ENCODE data around the gene R3HDM4. TPM values are rescaled to one million over a fixed set of nuclear protein-coding genes. Genes with fewer than 3 reads are reported as not detected.

R3HDM4 gene
- total RNA-seq, 1 experiment from 2014 or later: 55.8 TPM

DNA sequence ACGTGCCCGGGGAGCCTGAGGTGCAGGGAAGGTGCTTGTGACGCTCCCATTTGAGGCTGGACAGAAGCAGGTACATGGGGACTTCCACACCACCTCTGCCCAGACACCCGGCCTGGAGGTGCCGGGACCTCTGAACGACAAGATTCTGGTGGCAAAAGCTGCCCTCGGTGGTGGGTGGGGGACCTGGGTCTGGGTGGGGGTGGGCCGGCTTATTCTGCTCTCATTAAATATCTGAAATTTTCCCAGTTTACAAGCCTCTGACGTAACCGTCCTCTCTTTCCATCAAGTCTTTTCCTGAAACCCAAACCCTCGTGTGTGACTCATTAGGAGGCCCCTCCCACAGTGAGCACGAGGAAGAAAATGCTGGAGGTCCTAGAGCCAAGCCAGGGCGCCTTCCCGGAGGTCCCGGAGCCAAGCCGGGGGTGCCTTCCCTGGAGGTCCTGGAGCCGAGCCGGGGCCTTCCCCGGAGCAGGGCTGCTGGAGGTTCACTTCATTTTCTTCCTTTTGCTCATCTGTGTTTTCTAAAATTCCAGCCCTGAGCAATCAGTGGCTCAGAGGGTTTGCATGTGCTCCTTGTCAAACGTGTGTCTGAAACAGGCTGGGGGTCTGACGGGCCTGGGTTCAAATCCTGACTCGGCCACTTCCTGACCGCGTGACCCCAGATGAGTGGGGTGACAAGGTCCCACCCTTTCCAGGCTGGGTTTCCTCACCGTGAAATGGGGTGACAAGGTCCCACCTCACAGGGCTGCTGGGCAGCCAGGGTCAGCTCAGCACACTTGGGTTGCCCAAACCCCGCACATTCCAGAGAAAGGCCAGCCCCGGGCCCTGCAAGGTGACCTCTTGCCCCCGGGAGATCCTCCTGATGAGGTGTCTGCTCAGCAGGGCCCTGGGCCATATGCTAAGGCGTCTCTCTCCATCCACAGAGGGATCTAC, 43.5 kb downstream of the R3HDM4 start:
- Histone ChIP-seq H3K9me3 (ENCODE audit: insufficient read depth, low read depth) (no peaks in the 10 kb centered on the region), H3K4me1 (replicated peaks; ENCODE audit: insufficient read depth) (peaks cover 29% of the 10 kb centered on the region), H3K36me3 (ENCODE audit: low read depth) (no peaks in the 10 kb centered on the region), H3F3A (ENCODE audit: insufficient read depth, low read depth) (peaks cover 50% of the 10 kb centered on the region), H3K4me3 (no peak overlapping the region), H3K4me2 (peak overlapping the region; percentile 60), H2AFZ (no peak overlapping the region), H4K20me1 (ENCODE audit: insufficient read depth) (no peaks in the 10 kb centered on the region; the same call in 1 of the 2 replicates), H3K9me2 (ENCODE audit: insufficient read depth) (no peaks in the 10 kb centered on the region), H3K27ac (peak overlapping the region; percentile 78), H3K79me2 (ENCODE audit: low read depth) (no peaks in the 10 kb centered on the region), H3K27me3 (ENCODE audit: insufficient read depth, low read depth) (no peaks in the 10 kb centered on the region)
- BruUV-seq (replicated peaks): no TSS peak
- ChIA-PET CTCF (no interaction called here), POLR2A (ENCODE audit: unreplicated experiment) (no interaction called here)
- DNase-seq: peak; percentile 72 to 86
- TF ChIP-seq, protein P1, sequence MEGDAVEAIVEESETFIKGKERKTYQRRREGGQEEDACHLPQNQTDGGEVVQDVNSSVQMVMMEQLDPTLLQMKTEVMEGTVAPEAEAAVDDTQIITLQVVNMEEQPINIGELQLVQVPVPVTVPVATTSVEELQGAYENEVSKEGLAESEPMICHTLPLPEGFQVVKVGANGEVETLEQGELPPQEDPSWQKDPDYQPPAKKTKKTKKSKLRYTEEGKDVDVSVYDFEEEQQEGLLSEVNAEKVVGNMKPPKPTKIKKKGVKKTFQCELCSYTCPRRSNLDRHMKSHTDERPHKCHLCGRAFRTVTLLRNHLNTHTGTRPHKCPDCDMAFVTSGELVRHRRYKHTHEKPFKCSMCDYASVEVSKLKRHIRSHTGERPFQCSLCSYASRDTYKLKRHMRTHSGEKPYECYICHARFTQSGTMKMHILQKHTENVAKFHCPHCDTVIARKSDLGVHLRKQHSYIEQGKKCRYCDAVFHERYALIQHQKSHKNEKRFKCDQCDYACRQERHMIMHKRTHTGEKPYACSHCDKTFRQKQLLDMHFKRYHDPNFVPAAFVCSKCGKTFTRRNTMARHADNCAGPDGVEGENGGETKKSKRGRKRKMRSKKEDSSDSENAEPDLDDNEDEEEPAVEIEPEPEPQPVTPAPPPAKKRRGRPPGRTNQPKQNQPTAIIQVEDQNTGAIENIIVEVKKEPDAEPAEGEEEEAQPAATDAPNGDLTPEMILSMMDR (conservative IDR thresholded peaks at IDR 0.05): no peak
- no peak for TF ChIP-seq EZH2 (IDR thresholded peaks at IDR 0.05; ENCODE audit: low read depth)
- intact Hi-C loops (cut with micrococcal nuclease; ENCODE audit: unreplicated experiment): no loop called here

DNA sequence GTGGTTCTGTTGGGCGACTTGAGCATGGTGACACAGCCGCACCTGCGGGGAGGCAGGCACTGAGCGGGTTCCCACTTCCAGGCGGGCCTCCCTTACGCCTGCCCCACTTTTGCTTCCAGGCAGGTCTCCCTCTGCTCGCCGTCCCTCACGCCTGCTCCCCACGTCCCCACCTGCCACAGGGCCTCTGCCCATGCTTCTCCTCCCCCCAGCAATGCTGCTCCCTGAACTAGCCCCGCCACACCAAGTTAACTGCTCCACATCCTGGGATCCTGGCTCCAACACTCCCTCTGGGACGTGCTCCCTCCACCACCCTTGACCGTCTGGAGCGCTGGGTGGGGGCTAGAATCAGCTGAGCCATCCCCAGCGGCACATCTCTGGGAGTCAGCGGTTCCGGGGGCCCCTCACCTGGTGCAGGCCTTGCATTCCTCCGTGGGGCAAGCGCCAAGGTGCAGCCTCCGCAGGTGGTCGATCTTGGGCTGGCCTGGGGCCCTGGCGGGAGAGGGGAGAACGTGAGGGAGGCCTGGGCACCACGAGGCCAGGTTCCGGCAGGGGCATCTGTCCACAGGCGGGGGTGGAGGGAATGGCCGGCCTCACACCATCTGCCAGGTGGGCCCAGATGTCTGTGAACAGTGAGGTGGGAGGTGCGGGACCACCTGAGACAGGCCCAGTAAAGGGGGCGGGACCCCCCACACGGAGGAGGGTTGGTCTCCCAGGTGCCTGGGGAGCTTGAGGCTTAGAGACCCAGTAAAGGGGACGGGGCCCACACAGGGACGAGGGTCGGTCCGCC, 44.4 kb downstream of the R3HDM4 start:
- CTCF ChIA-PET: no interaction called here

DNA sequence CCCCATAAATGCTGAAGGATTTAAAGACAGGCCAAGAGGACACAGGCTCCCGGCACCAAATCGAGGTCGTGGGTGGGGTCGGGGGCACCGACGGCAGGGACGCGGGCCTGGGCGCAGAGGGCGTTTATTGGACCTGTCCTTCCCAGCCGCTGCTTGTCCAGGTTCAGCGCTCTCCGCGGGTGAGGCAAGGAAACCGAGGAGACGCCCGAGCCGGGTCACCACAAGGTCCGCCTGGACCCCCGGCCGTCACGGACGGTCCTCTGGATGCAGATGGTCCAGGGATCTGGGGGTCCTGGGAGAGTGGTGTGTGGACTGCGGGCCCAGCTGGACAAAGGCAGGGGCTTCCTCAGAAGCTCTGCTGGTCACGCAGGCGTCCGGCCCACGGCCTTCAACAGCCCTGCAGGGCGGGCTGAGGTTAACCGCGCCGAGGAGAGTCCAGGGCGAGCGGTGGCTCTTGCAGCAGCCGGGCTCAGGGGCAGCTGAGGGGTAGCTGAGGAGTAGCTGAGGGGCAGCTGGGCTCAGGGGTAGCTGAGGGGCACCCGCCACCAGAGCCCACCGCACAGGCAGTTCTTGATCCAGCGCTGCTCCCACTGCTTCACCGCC, 45.1 kb downstream of the R3HDM4 start:
- H3K79me2 ChIP-seq (ENCODE audit: low read depth): no peaks in the 10 kb centered on the region
- ChIA-PET CTCF (no interaction called here), POLR2A (ENCODE audit: unreplicated experiment) (no interaction called here)
- H3K4me3 ChIP-seq: no peak overlapping the region
- no peaks in the 10 kb centered on the region for H3K27me3 ChIP-seq (ENCODE audit: insufficient read depth, low read depth)
- TF ChIP-seq, protein P1 (conservative IDR thresholded peaks at IDR 0.05): no peak
- no peak for TF ChIP-seq EZH2 (IDR thresholded peaks at IDR 0.05; ENCODE audit: low read depth)
- H2AFZ ChIP-seq: no peak overlapping the region
- H3K9me3 ChIP-seq (ENCODE audit: insufficient read depth, low read depth): no peaks in the 10 kb centered on the region
- BruUV-seq (replicated peaks): no TSS peak
- H4K20me1 ChIP-seq (ENCODE audit: insufficient read depth): no peaks in the 10 kb centered on the region
- H3K9me2 ChIP-seq (ENCODE audit: insufficient read depth): no peaks in the 10 kb centered on the region
- H3K27ac ChIP-seq: no peak overlapping the region
- peaks cover 29% of the 10 kb centered on the region for H3K4me1 ChIP-seq (replicated peaks; ENCODE audit: insufficient read depth)
- intact Hi-C loops (cut with micrococcal nuclease; ENCODE audit: unreplicated experiment): no loop called here
- H3K4me2 ChIP-seq: no peak overlapping the region
- H3K36me3 ChIP-seq (ENCODE audit: low read depth): no peaks in the 10 kb centered on the region
- peaks cover 51% of the 10 kb centered on the region for H3F3A ChIP-seq (ENCODE audit: insufficient read depth, low read depth)
- DNase-seq: no peak

More for the DNA sequence above, 44.4 kb downstream of the R3HDM4 start:
- intact Hi-C loops (cut with micrococcal nuclease; ENCODE audit: unreplicated experiment): no loop called here
- Histone ChIP-seq H3F3A (ENCODE audit: insufficient read depth, low read depth) (peaks cover 50% of the 10 kb centered on the region), H3K36me3 (ENCODE audit: low read depth) (no peaks in the 10 kb centered on the region), H3K27ac (peak overlapping the region; percentile 78), H2AFZ (no peak overlapping the region), H3K4me2 (no peak overlapping the region), H3K27me3 (ENCODE audit: insufficient read depth, low read depth) (no peaks in the 10 kb centered on the region), H3K4me3 (no peak overlapping the region), H3K9me3 (ENCODE audit: insufficient read depth, low read depth) (no peaks in the 10 kb centered on the region), H3K4me1 (replicated peaks; ENCODE audit: insufficient read depth) (peaks cover 29% of the 10 kb centered on the region), H3K79me2 (ENCODE audit: low read depth) (no peaks in the 10 kb centered on the region), H4K20me1 (ENCODE audit: insufficient read depth) (no peaks in the 10 kb centered on the region), H3K9me2 (ENCODE audit: insufficient read depth) (no peaks in the 10 kb centered on the region)
- no peak for DNase-seq
- POLR2A ChIA-PET (ENCODE audit: unreplicated experiment): no interaction called here
- TF ChIP-seq, protein P1 (conservative IDR thresholded peaks at IDR 0.05): no peak
- TF ChIP-seq EZH2 (IDR thresholded peaks at IDR 0.05; ENCODE audit: low read depth): no peak
- TSS peak; percentile 13 for BruUV-seq (replicated peaks)

All from PC-9 (cell line).